HG02852 (cell line): ENCODE measurements around the gene KCTD21.
A peak's percentile ranks its signal among the peaks of the same experiment; 100 is the strongest.

ENCODE experiments used
- ATAC-seq: cut with Tn5 transposase; IDR thresholded peaks from one replicate; pipeline ENCODE4 v1.9.1; 2021; ENCODE audit warnings: mild to moderate bottlenecking, moderate library complexity; ENCODE audit not compliant: unreplicated experiment

KCTD21 gene

DNA sequence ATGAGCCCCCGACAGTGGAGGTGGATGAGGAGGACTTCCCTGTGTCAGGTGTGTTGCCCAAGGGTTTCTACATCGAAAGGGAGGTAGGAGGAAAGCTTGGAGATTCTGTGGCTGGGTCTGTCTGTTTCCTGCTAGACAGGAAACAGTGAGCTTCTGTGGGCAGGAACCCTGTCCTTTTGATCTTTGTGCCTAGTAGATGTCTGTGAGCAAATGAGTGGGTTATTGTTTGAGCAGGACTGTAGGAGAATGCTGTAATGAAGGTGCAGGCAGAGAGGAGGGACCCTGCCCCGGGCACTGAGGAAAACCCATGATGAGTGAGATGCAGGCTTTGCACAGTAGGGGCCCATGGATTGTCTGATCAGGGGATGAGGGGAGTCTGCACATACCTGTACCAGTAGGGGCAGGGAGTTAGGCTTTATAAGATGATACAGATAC, 14.3 kb upstream of the KCTD21 start:
- ATAC-seq = no peak

DNA sequence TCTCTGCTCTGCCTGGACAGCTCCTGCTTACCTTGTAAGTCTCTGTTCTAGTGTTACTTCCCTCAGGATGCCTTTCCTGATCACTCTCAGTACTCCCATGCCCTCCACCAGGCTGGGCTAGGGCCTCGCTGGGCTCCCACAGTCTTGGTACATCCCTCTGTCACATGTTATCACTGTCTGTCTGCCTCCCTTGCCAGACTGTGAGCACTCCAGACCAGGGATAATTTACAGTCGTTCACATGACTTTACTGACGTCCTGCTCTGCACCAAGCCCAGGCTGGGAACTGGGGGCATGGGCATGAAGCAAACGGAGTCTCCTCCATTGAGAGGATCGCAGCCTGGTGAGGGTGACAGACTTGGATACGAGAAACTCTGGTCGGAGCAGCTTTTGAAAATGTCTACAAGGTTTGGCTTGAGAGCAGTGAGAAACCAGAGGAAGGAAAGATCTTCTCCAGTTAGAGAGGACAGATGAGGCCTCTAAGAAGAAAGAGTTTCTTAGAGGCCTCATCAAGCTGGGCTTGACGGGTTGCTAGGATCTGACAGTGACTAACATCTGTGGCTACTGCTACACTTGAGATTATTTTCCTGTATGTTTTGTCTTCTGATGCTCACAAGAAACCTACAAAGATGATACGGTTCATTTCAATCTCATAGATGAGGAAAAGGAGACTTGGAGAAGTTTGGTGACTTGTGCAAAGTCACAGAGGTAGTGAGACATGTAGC, 12.8 kb upstream of the KCTD21 start:
- no peak for ATAC-seq

DNA sequence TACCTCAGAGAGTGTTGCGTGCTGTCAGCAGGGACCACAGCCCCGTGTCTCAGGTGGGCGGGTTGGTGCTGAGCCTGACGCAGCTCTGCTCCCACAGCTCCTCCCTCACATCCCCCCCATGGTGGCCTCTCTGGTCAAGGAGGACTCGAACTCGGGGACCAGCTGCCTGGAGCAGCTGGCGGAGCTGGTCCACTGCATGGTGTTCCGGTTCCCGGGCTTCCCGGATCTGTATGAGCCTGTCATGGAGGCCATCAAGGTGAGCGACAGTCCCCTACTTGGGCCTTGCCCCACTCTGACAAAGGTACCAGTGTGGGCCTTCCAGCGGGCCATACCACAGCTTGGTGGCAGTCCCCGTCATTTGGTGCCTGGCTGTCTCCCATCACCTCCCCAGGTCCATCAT, 12.1 kb upstream of the KCTD21 start:
- ATAC-seq = no peak

DNA sequence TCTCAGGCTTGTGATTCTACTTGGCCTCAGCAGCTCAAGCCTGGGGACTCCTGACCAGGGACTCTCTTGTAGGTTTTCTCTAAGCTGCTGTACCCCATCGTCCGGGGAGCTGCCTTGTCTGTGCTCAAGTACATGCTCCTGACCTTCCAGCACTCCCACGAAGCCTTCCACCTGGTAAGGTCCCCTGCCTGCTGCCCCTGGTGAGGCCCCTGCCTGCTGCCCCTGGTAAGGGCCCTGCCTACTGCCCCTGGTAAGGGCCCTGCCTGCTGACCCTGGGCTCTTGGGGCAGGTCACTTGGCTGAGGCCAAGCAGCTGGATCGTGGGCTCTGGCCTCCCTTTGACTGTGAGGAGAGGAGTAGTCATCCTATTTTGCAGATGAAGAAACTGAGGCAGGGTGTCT, 11.6 kb upstream of the KCTD21 start:
- ATAC-seq = no peak

DNA sequence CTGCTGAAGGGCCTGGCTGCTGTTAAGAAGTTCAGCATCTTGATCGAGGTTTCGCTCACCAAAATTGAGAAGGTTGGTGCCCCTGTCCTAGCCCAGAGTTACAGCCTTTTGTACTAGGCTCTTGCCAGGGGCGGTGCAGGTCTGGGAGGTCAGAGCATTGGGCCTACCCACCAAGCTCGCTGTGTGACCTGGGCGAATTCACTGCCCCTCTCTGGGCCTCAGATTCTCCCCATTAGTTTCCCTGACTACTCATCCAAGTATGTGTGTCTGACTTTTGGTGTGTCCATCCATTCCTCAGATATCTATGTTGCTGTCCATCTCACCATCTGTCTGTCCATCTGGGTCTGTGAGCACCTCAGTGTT, 11.2 kb upstream of the KCTD21 start:
- no peak for ATAC-seq

DNA sequence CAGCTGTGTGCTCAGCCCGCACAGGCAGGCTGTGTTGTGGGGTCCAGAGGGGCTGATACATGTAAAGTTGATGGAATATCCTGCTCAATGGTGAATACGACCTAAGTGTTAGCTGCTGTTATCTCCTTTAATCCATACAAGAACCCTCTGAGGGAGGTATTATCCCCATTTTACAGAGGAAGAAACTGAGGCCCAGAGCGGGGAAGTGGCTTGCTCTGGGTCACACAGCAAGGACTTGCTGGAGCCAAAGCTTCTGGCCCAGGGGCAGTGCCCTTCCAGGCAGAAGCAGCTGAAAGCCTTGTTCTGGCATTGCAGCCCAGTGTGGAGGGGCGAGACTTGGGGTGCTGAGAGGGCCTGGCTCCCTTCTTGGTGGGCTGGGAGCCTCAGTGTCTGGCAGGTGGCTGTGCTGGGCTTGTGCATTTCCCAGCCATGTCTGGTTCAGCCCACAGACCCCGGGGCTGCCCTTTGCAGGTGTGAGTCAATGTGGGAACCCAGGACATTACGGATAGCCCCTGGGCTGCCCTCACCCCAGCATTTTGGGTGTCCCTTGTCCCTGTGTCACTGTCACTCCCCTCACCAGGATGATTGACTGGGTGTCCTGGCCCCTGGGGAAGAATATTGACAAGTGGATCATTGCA, 10.7 kb upstream of the KCTD21 start:
- no peak for ATAC-seq

DNA sequence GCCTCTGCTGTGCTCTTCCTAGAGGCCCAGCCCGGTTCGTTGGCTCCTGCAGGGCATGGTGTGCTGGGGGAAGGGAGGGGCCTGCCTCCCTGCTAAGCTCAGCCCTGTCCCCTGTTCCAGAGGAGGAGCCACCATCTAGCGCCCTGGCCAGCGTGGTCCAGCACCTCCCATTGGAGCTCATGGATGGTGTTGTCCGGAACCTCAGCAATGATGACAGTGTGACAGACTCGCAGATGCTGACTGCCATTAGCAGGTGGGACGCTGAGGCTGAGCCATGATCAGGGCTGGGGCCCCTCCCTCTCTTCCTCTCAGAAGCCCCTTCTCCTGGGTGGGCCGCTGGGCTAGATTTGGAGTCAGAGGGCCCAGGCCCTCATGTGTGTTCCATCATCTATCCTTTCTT, 9.4 kb upstream of the KCTD21 start:
- ATAC-seq = no peak

DNA sequence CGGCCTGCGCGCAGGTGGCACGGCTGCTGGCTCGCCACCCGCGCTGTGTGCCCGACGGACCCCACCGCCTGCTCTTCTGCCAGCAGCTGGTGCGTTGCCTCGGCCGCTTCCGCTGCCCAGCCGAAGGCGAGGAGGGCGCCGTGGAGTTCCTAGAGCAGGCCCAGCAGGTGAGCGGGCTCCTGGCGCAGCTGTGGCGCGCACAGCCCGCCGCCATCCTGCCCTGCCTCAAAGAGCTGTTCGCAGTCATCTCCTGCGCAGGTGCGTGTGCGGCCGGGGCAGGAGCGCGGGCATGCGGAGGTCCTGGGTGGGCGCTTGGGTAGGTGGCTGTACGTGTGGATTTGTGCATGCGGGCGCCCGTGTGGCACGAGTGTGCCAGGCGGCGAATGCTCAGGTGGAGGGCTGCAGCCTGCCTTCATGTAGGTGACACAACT, 8.2 kb upstream of the KCTD21 start:
- ATAC-seq = no peak

DNA sequence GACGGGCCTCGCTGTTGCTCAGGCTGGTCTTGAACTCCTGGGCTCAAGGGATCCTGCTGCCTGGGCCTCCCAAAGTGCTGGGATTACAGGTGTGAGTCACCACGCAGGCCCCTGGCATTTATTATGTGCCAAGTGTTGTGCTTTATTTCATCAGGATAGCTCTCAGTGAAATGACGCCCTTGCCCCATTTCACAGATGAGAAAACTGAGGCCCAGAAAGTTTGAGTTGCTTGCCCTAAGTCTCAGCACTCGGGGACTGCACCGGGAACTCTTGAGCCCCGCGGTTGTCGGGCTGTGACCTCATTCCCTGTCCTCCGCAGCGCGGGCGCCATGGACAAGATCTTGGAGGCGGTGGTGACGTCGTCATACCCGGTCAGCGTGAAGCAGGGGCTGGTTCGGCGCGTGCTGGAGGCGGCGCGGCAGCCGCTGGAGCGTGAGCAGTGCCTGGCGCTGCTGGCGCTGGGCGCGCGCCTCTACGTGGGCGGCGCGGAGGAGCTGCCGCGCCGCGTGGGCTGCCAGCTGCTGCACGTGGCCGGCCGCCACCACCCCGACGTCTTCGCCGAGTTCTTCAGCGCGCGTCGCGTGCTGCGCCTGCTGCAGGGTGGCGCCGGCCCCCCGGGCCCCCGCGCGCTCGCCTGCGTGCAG, 7.6 kb upstream of the KCTD21 start:
- ATAC-seq = no peak

DNA sequence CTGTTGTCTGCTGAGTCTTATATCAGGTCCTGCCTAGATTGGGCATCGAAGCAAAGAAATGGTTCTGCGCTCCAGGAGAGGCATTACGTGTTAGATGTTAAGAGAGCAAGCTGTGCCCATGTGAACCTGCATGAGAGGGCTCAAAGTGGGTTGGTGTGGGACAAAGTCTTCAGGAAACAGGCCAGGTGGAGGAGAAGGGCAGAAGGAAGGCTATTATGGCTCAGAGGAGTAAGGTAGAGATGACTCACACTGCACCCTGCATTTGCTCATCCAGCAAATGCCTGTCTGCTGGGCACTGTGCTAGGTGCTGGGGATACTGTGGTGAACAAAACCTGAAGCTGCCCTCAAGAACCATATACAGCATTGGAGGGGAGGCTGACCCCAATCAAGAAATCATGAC, 6.1 kb upstream of the KCTD21 start:
- no peak for ATAC-seq

DNA sequence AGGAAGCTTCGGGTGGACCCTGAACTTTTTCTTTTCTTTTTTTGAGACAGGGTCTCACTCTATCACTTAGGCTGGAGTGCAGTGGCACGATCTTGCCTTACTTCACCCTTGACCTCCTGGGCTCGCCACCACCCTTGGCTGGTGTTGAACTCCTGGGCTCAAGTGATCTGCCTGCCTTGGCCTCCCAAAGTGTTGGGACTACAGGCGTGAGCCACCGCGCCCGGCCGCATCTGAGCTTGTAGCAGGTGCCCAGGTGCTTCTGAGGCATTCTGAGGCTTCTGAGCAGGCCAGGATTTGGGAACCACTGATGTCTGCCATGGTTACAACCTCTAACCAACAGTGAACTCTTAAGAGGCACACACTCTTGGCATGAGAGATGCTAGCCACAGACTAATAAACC, 5.4 kb upstream of the KCTD21 start:
- no peak for ATAC-seq

DNA sequence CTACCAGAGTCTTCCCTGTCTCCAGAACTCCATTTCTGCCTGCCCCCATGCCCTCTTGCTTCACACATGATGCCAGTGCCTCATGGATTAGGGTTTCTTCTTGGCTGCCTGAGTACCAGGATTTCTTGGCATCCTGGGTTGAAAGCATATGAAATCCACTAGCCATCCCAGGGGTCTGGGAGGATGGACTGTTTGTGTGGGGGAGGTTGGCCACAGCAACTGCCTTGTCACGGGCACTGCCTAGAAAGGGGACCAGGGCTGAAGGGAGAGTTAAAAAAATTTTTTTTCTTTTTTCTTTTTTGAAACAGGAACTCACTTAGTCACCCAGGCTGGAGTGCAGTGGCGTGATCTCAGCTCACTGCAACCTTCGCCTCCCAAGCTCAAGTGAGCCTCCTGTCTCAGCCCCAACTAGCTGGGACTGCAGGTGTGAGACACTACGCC, 4.5 kb upstream of the KCTD21 start:
- ATAC-seq = no peak

DNA sequence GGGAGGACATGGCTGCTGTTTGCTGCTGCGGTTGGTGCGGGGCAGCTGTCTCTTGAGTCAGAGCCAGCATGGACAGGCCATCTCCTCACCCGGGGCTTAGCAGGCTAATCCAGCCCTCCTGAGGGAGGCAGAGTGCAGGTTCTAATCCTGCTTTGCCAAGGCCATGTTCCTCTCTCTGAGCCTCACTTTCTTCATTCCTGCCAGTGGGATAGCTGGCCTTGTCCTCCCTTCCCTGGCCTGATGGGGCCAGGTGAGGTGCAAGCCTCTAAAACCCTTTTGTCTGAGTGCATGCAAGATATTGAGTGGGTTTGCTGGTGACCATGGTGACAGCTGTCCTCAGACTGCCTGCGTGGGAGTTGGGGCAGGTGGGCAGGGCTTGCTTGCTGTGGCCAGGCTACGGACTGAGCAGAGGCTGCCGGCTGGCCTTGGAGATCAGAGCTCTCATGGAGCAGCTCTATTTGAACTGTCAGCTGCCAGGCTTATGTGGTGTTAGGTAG, 3.8 kb upstream of the KCTD21 start:
- ATAC-seq = no peak

DNA sequence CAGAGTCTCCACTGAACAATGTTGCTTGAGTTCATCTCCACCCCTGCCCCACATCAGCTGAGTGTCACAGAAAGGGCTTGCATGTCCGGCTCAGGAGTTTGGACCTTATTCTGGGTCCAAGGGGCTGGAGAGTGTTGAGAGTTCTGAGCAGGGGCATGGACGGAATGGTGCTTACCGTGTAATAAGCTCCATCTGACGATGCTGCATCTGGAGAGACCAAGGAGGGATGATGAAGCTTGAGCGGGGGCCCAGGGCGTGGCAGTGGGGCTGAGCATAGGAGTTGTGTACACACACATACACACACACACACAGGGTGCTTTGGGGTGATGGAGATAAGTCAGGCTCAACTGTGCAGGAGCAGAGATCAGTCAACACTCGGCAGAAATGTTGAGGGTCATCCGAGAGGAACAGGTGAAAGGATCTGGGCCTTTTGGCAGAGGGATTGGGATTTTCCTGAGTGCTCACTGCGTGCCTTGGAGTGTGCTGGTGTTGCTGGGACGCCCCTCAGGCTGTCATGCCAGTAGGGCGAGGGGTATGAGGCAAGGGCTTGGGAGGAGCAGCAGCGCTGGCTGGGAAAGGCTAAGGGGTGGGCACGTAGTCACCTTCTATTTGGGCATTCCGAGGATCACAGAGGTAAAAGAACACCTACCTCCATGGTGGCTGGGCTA, 2.6 kb upstream of the KCTD21 start:
- ATAC-seq = no peak

DNA sequence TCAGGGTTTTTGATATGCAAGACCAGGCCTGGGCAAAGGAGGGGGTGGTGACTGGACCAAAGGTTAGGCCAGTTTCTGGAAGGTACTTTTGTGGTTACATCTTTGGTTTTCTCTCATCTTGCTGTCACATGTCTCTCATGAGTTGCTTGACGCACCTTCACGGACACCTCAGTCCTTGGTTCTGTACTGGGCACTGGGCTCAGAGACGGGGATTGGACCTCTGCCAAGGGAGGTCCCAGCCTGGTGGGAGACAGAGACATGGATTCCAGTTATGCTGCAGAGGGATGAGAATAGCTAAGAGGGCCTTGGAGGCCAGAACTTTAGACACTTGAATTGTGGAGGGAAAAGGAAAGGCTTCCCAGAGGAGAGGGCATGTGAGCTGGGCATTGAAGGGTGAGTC, 1.9 kb upstream of the KCTD21 start:
- no peak for ATAC-seq

DNA sequence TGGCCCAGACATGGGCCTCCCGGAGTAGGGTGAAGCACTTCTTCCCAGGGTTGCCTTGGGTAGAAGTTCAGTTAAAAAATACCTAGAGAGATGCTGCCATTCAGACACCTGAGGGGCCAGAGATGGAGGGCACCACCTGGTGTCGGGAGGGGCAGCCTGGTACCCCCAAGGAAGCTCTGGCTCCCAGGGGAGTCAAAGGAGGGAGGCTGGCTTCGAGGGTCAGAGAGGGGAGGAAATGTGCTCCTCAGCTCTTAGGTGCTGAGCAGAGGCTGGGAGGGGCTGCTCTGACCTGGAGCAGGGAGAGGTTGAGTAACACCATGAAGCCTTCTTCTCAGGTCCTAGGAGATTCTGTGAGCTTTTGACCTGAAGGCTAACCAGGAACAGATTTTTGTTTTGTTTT, 1.4 kb upstream of the KCTD21 start:
- ATAC-seq = no peak

DNA sequence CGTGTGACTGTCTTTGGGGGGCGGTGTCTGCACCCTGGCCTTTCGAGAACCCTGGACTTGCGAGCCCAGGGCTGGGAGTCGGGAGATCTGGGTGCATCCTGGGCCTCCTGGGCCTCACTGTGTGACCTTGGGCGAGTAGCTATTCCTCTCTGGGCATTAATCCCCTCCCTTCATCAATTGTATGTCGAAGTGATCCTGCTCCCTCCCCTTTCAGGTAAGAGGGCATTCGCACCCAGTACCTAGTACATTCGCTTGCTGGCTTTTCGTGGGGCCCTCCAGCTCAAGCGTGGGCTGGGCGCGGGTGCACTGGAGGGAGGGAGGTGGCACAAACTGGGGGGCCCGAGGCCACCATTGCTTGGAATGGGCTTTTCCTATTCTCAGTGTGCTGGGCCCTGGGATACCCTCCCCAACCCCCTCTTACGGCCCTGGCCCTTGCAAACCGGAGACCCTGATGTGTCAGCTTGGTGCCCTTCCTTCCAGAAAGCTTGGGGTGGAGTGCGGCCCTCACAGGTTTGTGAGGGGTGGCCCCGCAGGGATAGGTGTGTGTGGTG, 823 bp upstream of the KCTD21 start:
- no peak for ATAC-seq

DNA sequence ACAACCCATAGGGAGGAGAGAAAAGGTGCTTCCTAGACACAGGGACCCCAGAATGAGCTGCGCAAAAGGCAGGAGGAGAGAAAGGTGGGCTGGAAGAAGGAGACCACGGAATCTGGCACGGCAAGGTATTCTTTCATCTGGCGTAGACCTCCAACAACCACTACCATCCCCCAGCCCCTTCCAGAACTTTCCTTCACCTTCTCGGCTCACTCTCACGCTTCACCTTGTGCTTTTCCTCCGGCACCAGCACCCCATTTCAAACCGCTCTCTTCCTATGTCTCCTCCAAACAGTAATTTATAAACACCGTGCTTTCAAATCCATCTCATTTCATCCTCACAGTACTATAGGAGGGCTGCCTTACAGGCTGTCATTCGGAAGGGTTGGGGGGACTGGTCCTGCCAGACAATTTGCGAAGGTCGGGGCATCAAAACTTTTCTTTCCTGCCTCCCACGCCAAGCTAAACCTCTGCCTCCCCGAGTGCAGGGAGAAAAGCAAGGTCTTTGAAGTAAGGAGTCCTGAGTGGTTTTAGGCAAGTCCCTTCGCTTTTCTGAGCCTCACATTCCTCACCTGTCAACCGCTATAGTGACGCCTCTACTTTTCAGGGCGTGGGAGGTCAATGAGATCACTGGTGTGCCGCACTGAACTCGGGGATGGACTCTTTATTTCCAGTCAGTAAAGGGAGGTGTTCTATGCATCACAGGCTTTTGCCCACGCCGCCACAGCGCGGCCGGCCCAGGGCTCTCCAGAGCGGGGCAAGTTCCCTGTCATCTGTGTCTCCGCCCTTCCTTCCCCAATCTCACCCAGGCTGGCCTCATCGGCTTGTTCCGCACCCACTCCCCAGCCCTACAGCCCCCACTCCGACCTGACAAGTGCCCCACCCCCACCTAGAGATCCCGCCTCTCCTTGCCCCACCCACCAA, 800 bp downstream of the KCTD21 start:
- ATAC-seq = peak; percentile 24

DNA sequence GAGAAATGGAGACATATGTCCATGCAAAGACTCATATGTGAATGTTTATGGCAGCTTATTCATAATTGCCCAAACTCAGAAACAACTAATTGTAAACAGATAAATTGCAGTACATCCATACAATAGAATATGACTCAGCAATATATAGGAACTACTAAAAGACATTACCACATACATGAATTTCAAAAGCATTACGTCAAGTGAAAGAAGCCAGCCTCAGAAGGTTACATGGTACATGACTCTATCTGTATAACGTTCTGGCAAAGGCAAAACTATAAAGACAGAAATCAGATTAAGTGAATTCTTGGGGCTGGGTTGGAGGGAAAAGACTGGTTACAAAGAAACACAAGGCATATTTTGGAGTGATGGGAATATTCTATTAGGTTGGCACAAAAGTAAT, 7.2 kb downstream of the KCTD21 start:
- no peak for ATAC-seq

DNA sequence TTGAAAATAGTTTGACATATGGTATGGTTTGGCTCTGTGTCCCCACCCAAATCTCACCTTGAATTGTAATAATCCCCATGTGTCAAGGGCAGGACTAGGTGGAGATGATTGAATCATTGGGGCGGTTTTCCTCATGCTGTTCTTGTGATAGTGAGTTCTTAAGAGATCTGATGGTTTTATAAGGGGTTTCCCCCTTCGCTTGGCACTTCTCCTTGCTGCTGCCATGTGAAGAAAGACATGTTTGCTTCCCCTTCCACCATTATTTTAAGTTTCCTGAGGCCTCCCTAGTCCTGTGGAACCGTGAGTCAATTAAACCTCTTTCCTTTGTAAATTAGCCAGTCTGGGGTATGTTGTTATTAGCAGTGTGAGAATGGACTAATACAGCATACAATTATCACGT, 7.7 kb downstream of the KCTD21 start:
- no peak for ATAC-seq
